Hepatocyte (in vitro differentiated cells): ENCODE measurements around the gene KCNQ1. TPM values are rescaled to one million over a fixed set of nuclear protein-coding genes. Genes with fewer than 3 reads are reported as not detected.
A peak's percentile ranks its signal among the peaks of the same experiment; 100 is the strongest.

Source experiments
- DNase-seq: peaks from one replicate; pipeline ENCODE4 v3.0.0-alpha.2; 2016; ENCODE audit warnings: low spot score
- H2AFZ ChIP-seq: fragments of 200-600 bp; sonication (generic); 2 replicates; pipeline ENCODE4 v1.6.0; 2016; ENCODE audit warnings: antibody characterized with exemption, mild to moderate bottlenecking
- H3K27ac ChIP-seq: fragments of 200-600 bp; sonication (generic); 2 replicates; pipeline ENCODE4 v1.5.1; 2016; ENCODE audit warnings: mild to moderate bottlenecking
- H3K27me3 ChIP-seq: fragments of 200-600 bp; sonication (generic); 2 replicates; pipeline ENCODE4 v1.6.1; 2016
- H3K36me3 ChIP-seq: fragments of 200-600 bp; sonication (generic); replicated peaks from 2 replicates; pipeline ENCODE4 v1.5.1; 2016; ENCODE audit warnings: low read depth; ENCODE audit not compliant: insufficient read depth
- H3K4me1 ChIP-seq: fragments of 200-600 bp; sonication (generic); 2 replicates; pipeline ENCODE4 v1.5.1; 2016; ENCODE audit warnings: mild to moderate bottlenecking, moderate library complexity; ENCODE audit not compliant: insufficient read depth
- H3K4me2 ChIP-seq: fragments of 200-600 bp; sonication (generic); 2 replicates; pipeline ENCODE4 v1.6.0; 2016
- H3K4me3 ChIP-seq: fragments of 200-600 bp; sonication (generic); 2 replicates; pipeline ENCODE4 v1.5.1; 2016; ENCODE audit warnings: mild to moderate bottlenecking
- H3K79me2 ChIP-seq: fragments of 200-600 bp; sonication (generic); 2 replicates; pipeline ENCODE4 v1.6.0; 2017; ENCODE audit warnings: mild to moderate bottlenecking
- H3K9me2 ChIP-seq: fragments of 200-600 bp; sonication (generic); replicated peaks from 2 replicates; pipeline ENCODE4 v1.6.0; 2017; ENCODE audit warnings: mild to moderate bottlenecking; ENCODE audit not compliant: insufficient read depth
- H3K9me3 ChIP-seq: fragments of 200-600 bp; sonication (generic); 2 replicates; pipeline ENCODE4 v1.5.1; 2016; ENCODE audit warnings: low read depth, mild to moderate bottlenecking
- H4K20me1 ChIP-seq: fragments of 200-600 bp; sonication (generic); 2 replicates; pipeline ENCODE4 v1.6.0; 2016; ENCODE audit warnings: mild to moderate bottlenecking; ENCODE audit not compliant: insufficient read depth, poor library complexity, severe bottlenecking
- CTCF ChIP-seq: fragments of 200-600 bp; sonication (generic); IDR thresholded peaks from 2 replicates; pipeline ENCODE4 v1.5.1; 2016; ENCODE audit warnings: antibody characterized with exemption, mild to moderate bottlenecking; ENCODE audit not compliant: poor library complexity
- EZH2 ChIP-seq: fragments of 200-600 bp; sonication (generic); IDR thresholded peaks from 2 replicates; pipeline ENCODE4 v1.6.1; 2016; ENCODE audit warnings: antibody characterized with exemption, mild to moderate bottlenecking, borderline replicate concordance
- EZH2phosphoT487 ChIP-seq: fragments of 200-600 bp; sonication (generic); IDR thresholded peaks from one replicate; pipeline ENCODE4 v1.6.1; 2018; ENCODE audit warnings: antibody characterized with exemption, mild to moderate bottlenecking, low read depth, moderate library complexity; ENCODE audit not compliant: unreplicated experiment, severe bottlenecking
- WGBS: methylation state at CpG from one replicate; pipeline ENCODE4 v1.1.6; 2016; ENCODE audit warnings: low lambda C conversion rate; ENCODE audit errors: missing lambda C conversion rate; 5-methylcytosine and 5-hydroxymethylcytosine counted together
- polyA plus RNA-seq: library from polyadenylated mRNA; unstranded; fragments of >200 nt; fragmentation: Nextera tagmentation; extraction: Ambion mirVana; gene quantifications from 2 replicates; pipeline ENCODE4 v1.2.1, GENCODE V29; 2016
- total RNA-seq: library from RNA; depleted of rRNA; stranded (reverse); fragments of >200 nt; gene quantifications from 2 replicates; pipeline ENCODE4 v1.2.3, GENCODE V29; 2014

Gene KCNQ1
- total and polyA plus RNA-seq, 2 experiments from 2014 or later, result 1.8 to 6.4 TPM

GRCh38 chr11:2844116-2844842 is 399.5 kb downstream of the KCNQ1 start:
- 91% methylated on average over 18 of the region's 19 CpGs for WGBS
- H3K4me2 ChIP-seq, result no peak overlapping the region
- no peak for TF ChIP-seq EZH2phosphoT487
- TF ChIP-seq CTCF, result no peak
- no peak for TF ChIP-seq EZH2

GRCh38 chr11:2844996-2845395 is 400.2 kb downstream of the KCNQ1 start:
- no peak overlapping the region for H3K27ac ChIP-seq
- no peak for DNase-seq
- 90% methylated on average over 11 of the region's 12 CpGs for WGBS

More at GRCh38 chr11:2844116-2844842, 399.5 kb downstream of the KCNQ1 start:
- no peaks in the 10 kb centered on the region for H3K36me3 ChIP-seq
- H3K27ac ChIP-seq, result no peak overlapping the region
- no peaks in the 10 kb centered on the region for H3K9me2 ChIP-seq
- no peak for DNase-seq
- H3K4me3 ChIP-seq, result no peak overlapping the region
- no peaks in the 10 kb centered on the region for H3K79me2 ChIP-seq
- H2AFZ ChIP-seq, result no peak overlapping the region
- H4K20me1 ChIP-seq, result no peaks in the 10 kb centered on the region
- no peaks in the 10 kb centered on the region for H3K27me3 ChIP-seq
- H3K9me3 ChIP-seq, result no peaks in the 10 kb centered on the region
- peaks cover 12% of the 10 kb centered on the region for H3K4me1 ChIP-seq

GRCh38 chr11:2846056-2846455 is 401.2 kb downstream of the KCNQ1 start:
- no peak overlapping the region for H3K4me2 ChIP-seq
- WGBS, result 52% methylated on average over 17 of the region's 17 CpGs

More at GRCh38 chr11:2844996-2845395, 400.2 kb downstream of the KCNQ1 start:
- no peak overlapping the region for H2AFZ ChIP-seq
- H3K4me3 ChIP-seq, result no peak overlapping the region
- H3K79me2 ChIP-seq, result no peaks in the 10 kb centered on the region
- H4K20me1 ChIP-seq, result no peaks in the 10 kb centered on the region
- H3K27me3 ChIP-seq, result no peaks in the 10 kb centered on the region
- no peak for TF ChIP-seq CTCF
- TF ChIP-seq EZH2, result no peak
- no peak for TF ChIP-seq EZH2phosphoT487
- no peaks in the 10 kb centered on the region for H3K9me3 ChIP-seq
- peaks cover 5% of the 10 kb centered on the region for H3K4me1 ChIP-seq
- H3K4me2 ChIP-seq, result no peak overlapping the region
- H3K9me2 ChIP-seq, result no peaks in the 10 kb centered on the region
- H3K36me3 ChIP-seq, result no peaks in the 10 kb centered on the region

More at GRCh38 chr11:2846056-2846455, 401.2 kb downstream of the KCNQ1 start:
- Histone ChIP-seq H3K27me3 (no peaks in the 10 kb centered on the region), H3K9me3 (no peaks in the 10 kb centered on the region), H4K20me1 (no peaks in the 10 kb centered on the region), H3K27ac (no peak overlapping the region), H3K4me1 (peaks cover 3% of the 10 kb centered on the region), H2AFZ (no peak overlapping the region), H3K9me2 (no peaks in the 10 kb centered on the region), H3K36me3 (no peaks in the 10 kb centered on the region), H3K79me2 (no peaks in the 10 kb centered on the region), H3K4me3 (no peak overlapping the region)
- peak; percentile 76 for DNase-seq
- TF ChIP-seq EZH2phosphoT487, result no peak
- TF ChIP-seq CTCF, result no peak
- TF ChIP-seq EZH2, result no peak
